ENCODE results near the gene SLAIN2. TPM values are rescaled to one million over a fixed set of nuclear protein-coding genes. Genes with fewer than 3 reads are reported as not detected.

The SLAIN2 gene
- total and polyA plus RNA-seq, 12 donors: 7.5 to 181 (median 46.6) TPM

DNA sequence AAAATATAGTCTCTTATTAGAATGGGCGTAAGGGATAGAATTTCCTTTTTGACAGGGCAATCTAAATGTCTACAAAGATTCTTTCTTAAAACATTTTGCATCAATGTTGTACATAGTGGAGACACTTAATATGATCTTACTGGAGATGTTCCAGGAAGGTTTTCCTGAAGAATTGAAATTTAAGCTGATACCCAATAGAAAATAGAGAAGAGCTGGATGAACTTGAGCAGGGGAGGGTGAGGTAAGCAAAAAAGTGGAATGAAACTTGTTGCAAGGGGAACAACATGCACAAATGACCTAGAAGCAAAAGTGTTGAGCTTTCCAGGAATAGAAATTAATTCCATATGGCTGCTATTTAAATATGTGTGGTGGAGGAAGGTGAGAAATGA, 19.7 kb downstream of the SLAIN2 start:
- 93 to 94% (median 94%) methylated on average over 1 of the region's 1 CpG for WGBS, 4 donors
- H3K4me1 ChIP-seq (replicated peaks in 1 of 2): peaks cover 0 to 32% of the 10 kb centered on the region in 2 donors
- H3K27me3 ChIP-seq: no peaks in the 10 kb centered on the region
- H3K36me3 ChIP-seq (replicated peaks in 1 of 2): no peaks in the 10 kb centered on the region
- no peak overlapping the region for H3K4me3 ChIP-seq
- no peak overlapping the region for H3K27ac ChIP-seq
- no peaks in the 10 kb centered on the region for H3K9me3 ChIP-seq (replicated peaks in 1 of 3)
- no peak for DNase-seq
- TF ChIP-seq, protein P1, sequence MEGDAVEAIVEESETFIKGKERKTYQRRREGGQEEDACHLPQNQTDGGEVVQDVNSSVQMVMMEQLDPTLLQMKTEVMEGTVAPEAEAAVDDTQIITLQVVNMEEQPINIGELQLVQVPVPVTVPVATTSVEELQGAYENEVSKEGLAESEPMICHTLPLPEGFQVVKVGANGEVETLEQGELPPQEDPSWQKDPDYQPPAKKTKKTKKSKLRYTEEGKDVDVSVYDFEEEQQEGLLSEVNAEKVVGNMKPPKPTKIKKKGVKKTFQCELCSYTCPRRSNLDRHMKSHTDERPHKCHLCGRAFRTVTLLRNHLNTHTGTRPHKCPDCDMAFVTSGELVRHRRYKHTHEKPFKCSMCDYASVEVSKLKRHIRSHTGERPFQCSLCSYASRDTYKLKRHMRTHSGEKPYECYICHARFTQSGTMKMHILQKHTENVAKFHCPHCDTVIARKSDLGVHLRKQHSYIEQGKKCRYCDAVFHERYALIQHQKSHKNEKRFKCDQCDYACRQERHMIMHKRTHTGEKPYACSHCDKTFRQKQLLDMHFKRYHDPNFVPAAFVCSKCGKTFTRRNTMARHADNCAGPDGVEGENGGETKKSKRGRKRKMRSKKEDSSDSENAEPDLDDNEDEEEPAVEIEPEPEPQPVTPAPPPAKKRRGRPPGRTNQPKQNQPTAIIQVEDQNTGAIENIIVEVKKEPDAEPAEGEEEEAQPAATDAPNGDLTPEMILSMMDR (IDR thresholded peaks at IDR 0.05): no peak
- TF ChIP-seq POLR2A (IDR thresholded peaks at IDR 0.05): no peak
- intact Hi-C loops (cut with DNase I): no loop called here

DNA sequence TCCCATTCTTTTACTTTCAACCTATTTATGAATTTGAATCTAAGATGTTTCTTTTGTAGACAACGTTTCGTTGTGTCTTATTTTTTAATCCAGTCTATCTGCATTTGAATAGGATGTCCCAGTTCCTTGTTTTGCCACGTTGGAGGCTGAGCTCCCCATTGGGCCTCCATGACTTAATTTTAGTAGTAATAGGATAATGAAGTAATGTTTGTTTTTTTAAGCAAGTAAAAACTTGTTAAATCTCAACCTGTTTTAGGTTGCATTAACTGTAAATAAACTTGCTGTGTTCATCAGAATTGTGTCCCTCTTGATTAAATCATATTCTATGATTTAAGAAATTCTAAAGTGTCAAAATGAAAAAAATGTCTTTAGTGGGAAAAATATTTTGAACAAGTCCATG, 25.3 kb downstream of the SLAIN2 start:
- Histone ChIP-seq H3K36me3 (replicated peaks in 1 of 2) (no peaks in the 10 kb centered on the region), H3K4me1 (replicated peaks in 1 of 2) (peaks cover 0 to 13% of the 10 kb centered on the region in 2 donors), H3K27ac (no peak overlapping the region), H3K9me3 (replicated peaks in 1 of 3) (no peaks in the 10 kb centered on the region), H3K27me3 (no peaks in the 10 kb centered on the region), H3K4me3 (no peak overlapping the region)
- intact Hi-C loops (cut with DNase I): no loop called here
- 65 to 76% (median 69%) methylated on average over 3 of the region's 3 CpGs for WGBS, 4 donors
- no peak for DNase-seq
- no peak for TF ChIP-seq POLR2A (IDR thresholded peaks at IDR 0.05)
- TF ChIP-seq, protein P1 (IDR thresholded peaks at IDR 0.05): no peak

DNA sequence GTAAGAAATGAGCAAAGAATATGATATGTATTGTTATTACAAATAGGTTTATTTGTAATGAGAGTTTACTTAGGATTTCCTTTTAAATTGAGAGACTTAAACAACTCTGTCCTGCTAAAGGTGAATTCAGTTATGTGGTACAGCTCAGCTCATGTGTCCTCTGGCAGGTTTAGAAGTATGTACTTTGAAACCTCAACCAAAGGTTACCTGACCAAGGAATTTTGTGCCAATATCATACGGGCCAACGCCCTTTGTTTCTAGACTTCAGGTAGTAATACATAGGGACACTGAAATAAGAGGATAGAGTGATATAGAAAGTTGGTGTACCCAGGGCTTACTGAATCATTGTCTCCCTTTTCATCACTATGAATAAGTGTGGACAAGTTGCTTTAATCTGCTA, 25.7 kb downstream of the SLAIN2 start:
- intact Hi-C loops (cut with DNase I): no loop called here
- 87 to 89% (median 89%) methylated on average over 2 of the region's 2 CpGs for WGBS, 4 donors
- Histone ChIP-seq H3K9me3 (replicated peaks in 1 of 3) (no peaks in the 10 kb centered on the region), H3K36me3 (replicated peaks in 1 of 2) (no peaks in the 10 kb centered on the region), H3K4me3 (no peak overlapping the region), H3K27me3 (no peaks in the 10 kb centered on the region), H3K27ac (no peak overlapping the region), H3K4me1 (replicated peaks in 1 of 2) (peaks cover 0 to 13% of the 10 kb centered on the region in 2 donors)
- DNase-seq: no peak
- TF ChIP-seq POLR2A (IDR thresholded peaks at IDR 0.05): no peak
- TF ChIP-seq, protein P1 (IDR thresholded peaks at IDR 0.05): no peak

DNA sequence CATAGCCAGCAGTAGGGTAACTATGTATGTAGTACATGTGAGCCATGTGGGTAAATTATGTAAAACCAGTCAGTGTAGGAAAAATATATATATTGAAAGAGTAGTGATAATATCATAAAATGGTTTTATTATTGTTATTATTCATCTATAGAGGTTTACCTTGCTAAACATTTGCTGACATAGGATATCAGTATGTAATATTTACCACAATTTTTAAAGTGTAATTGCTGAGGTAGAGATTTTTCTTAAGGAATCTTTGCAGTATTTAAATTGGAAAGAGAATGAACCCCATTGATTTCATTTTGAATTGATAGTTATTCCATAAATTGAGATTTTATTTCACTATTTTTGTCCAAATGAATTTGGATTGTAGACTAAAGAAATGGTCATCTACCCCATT, 27.1 kb downstream of the SLAIN2 start:
- DNase-seq: no peak
- no peaks in the 10 kb centered on the region for H3K36me3 ChIP-seq (replicated peaks in 1 of 2)
- no peak overlapping the region for H3K27ac ChIP-seq
- H3K27me3 ChIP-seq: no peaks in the 10 kb centered on the region
- H3K9me3 ChIP-seq (replicated peaks in 1 of 3): no peaks in the 10 kb centered on the region
- TF ChIP-seq POLR2A (IDR thresholded peaks at IDR 0.05): no peak
- TF ChIP-seq, protein P1 (IDR thresholded peaks at IDR 0.05): no peak
- peaks cover 0 to 13% of the 10 kb centered on the region in 2 donors for H3K4me1 ChIP-seq (replicated peaks in 1 of 2)
- intact Hi-C loops (cut with DNase I): no loop called here
- H3K4me3 ChIP-seq: no peak overlapping the region
